ENCODE data around the gene POU6F2. TPM values are rescaled to one million over a fixed set of nuclear protein-coding genes. Genes with fewer than 3 reads are reported as not detected.

Gene POU6F2
- total RNA-seq, 1 experiment from 2014 or later, result 0.27 TPM

GRCh38 chr7:39400836-39401235, 423.1 kb downstream of the POU6F2 start:
- no peaks in the 10 kb centered on the region for H3K79me2 ChIP-seq (ENCODE audit: insufficient read depth, low read length)
- no peak overlapping the region for H3K9ac ChIP-seq (ENCODE audit: low read length)
- no peak overlapping the region for H3K4me3 ChIP-seq (replicated peaks in 1 of 2; ENCODE audit: low read depth in 1 of 2, low read length in 2 of 2)
- intact Hi-C loops (cut with micrococcal nuclease), result no loop called here
- H3K4me1 ChIP-seq (ENCODE audit: control insufficient read depth in 1 of 2, insufficient read depth in 2 of 2, low read length in 2 of 2), result peaks cover 5 to 8% of the 10 kb centered on the region in 2 experiments; a peak in 3 of 4 replicates
- BruUV-seq (replicated peaks), result no TSS peak
- no peak overlapping the region for H3K27ac ChIP-seq (ENCODE audit: low read depth, low read length)
- H3K9me2 ChIP-seq (ENCODE audit: insufficient read depth), result no peaks in the 10 kb centered on the region
- H3K4me2 ChIP-seq (ENCODE audit: low read length), result peak overlapping the region; percentile 53
- peak overlapping the region; percentile 54 for H2AFZ ChIP-seq (ENCODE audit: low read depth, low read length, poor library complexity, severe bottlenecking)
- POLR2A ChIA-PET, result no interaction called here
- RAD21 ChIA-PET (ENCODE audit: low non-redundant PET in 1 of 2, low total read pairs in 2 of 2, uncharacterized antibody in 2 of 2, unreplicated experiment in 2 of 2), result no interaction called here
- DNase-seq (ENCODE audit: low read depth, low spot score), result no peak
- H3K36me3 ChIP-seq (ENCODE audit: control insufficient read depth in 1 of 2, insufficient read depth in 2 of 2, low read length in 2 of 2), result no peaks in the 10 kb centered on the region
- TF ChIP-seq CEBPB (IDR thresholded peaks at IDR 0.05; ENCODE audit: low read depth), result no peak
- no peak for TF ChIP-seq RAD21 (IDR thresholded peaks at IDR 0.05; ENCODE audit: low read depth)
- TF ChIP-seq, protein P1, sequence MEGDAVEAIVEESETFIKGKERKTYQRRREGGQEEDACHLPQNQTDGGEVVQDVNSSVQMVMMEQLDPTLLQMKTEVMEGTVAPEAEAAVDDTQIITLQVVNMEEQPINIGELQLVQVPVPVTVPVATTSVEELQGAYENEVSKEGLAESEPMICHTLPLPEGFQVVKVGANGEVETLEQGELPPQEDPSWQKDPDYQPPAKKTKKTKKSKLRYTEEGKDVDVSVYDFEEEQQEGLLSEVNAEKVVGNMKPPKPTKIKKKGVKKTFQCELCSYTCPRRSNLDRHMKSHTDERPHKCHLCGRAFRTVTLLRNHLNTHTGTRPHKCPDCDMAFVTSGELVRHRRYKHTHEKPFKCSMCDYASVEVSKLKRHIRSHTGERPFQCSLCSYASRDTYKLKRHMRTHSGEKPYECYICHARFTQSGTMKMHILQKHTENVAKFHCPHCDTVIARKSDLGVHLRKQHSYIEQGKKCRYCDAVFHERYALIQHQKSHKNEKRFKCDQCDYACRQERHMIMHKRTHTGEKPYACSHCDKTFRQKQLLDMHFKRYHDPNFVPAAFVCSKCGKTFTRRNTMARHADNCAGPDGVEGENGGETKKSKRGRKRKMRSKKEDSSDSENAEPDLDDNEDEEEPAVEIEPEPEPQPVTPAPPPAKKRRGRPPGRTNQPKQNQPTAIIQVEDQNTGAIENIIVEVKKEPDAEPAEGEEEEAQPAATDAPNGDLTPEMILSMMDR (IDR thresholded peaks at IDR 0.05 in 2 of 3, conservative IDR thresholded peaks at IDR 0.05 in 1 of 3; ENCODE audit: borderline replicate concordance in 1 of 3, insufficient read depth in 1 of 3, low read depth in 2 of 3, low read length in 2 of 3), result no peak
- TF ChIP-seq FOSL1 (IDR thresholded peaks at IDR 0.05; ENCODE audit: low read depth), result no peak
- TF ChIP-seq EZH2phosphoT487 (IDR thresholded peaks at IDR 0.05; ENCODE audit: borderline replicate concordance), result no peak
- TF ChIP-seq ELF1 (IDR thresholded peaks at IDR 0.05; ENCODE audit: borderline replicate concordance, low read depth), result peak; percentile 47
- TF ChIP-seq TCF7L2 (IDR thresholded peaks at IDR 0.05; ENCODE audit: borderline replicate concordance, extremely low read depth, insufficient read depth, insufficient read length), result no peak
- no peak for TF ChIP-seq EGR1 (IDR thresholded peaks at IDR 0.05; ENCODE audit: low read depth)
- no peak for TF ChIP-seq ZBTB33 (IDR thresholded peaks at IDR 0.05; ENCODE audit: extremely low read depth, insufficient replicate concordance, low read length)
- H3K27me3 ChIP-seq (ENCODE audit: insufficient read depth, low read length), result no peaks in the 10 kb centered on the region; the same call in 1 of the 2 replicates
- CTCF ChIA-PET, result no interaction called here
- ATAC-seq, result peak; percentile 96
- H4K20me1 ChIP-seq (ENCODE audit: insufficient read depth), result no peaks in the 10 kb centered on the region
- H3K9me3 ChIP-seq (ENCODE audit: control insufficient read depth in 1 of 2, insufficient read depth in 1 of 2, low read depth in 1 of 2, low read length in 2 of 2), result no peaks in the 10 kb centered on the region
